ENCODE data around the gene ATE1. TPM values are rescaled to one million over a fixed set of nuclear protein-coding genes. Genes with fewer than 3 reads are reported as not detected.

The ATE1 gene
- total and polyA plus RNA-seq, 10 of the 15 experiments (the other 5 are each of a cell fraction or from before 2014, with no cell fraction given): 4.3 to 22.7 (median 15.9) TPM

- H3K4me2 ChIP-seq (ENCODE audit: control insufficient read depth, insufficient read depth): no peak overlapping the region
- no peaks in the 10 kb centered on the region for H4K20me1 ChIP-seq (ENCODE audit: control insufficient read depth, insufficient read depth)
- peaks cover 5% of the 10 kb centered on the region for H3K4me1 ChIP-seq (ENCODE audit: control insufficient read depth, insufficient read depth, low read length)
- FAIRE-seq (no peak), ATAC-seq (no peak), DNase-seq (ENCODE audit: low read depth, low spot score) (no peak)
- no peak overlapping the region for H2AFZ ChIP-seq (ENCODE audit: control insufficient read depth, low read depth, low read length)
- ChIA-PET SMC1A (ENCODE audit: uncharacterized antibody, unreplicated experiment) (interaction anchor here (1.0 kb wide), 1 partner anchor 41 kb away, joined by 3 read pairs; no protein-coding TSS in a partner anchor), POLR2A (interaction anchor here (0.6 to 0.9 kb wide), 3 partner anchors 27 to 659 kb away, joined by 4 to 6 read pairs (median 5); no protein-coding TSS in a partner anchor), RAD21 (ENCODE audit: unreplicated experiment) (no interaction called here), CTCF (interaction anchor here (1.0 to 1.9 kb wide), 3 partner anchors 9 to 82 kb away, joined by 4 to 11 read pairs (median 6); no protein-coding TSS in a partner anchor)
- no peak overlapping the region for H3K27ac ChIP-seq (ENCODE audit: control insufficient read depth, insufficient read depth)
- H3K36me3 ChIP-seq (ENCODE audit: control insufficient read depth in 2 of 2, insufficient read depth in 2 of 2, low read length in 1 of 2): no peaks in the 10 kb centered on the region
- no peak overlapping the region for H3K4me3 ChIP-seq
- no peaks in the 10 kb centered on the region for H3K27me3 ChIP-seq (replicated peaks in 1 of 2; ENCODE audit: control insufficient read depth in 2 of 2, insufficient read depth in 2 of 2, low read length in 1 of 2)
- TF ChIP-seq SP1 (IDR thresholded peaks at IDR 0.05; ENCODE audit: low read depth, low read length) (no peak), IKZF2 (IDR thresholded peaks at IDR 0.05) (no peak), LARP7 (IDR thresholded peaks at IDR 0.05) (no peak), TAF1 (IDR thresholded peaks at IDR 0.05; ENCODE audit: borderline replicate concordance, low read depth, low read length) (no peak), SPI1 (IDR thresholded peaks at IDR 0.05; ENCODE audit: borderline replicate concordance, insufficient read depth, low read depth, low read length) (no peak), RFX5 (IDR thresholded peaks at IDR 0.05; ENCODE audit: low read depth, low read length) (no peak)
- no TSS peak for BruUV-seq (replicated peaks)
- in situ Hi-C loops (cut with MboI): no loop called here
- no peaks in the 10 kb centered on the region for H3K9me3 ChIP-seq (replicated peaks; ENCODE audit: control insufficient read depth, insufficient read depth, low read length)
- 28% methylated on average over 2 of the region's 2 CpGs for WGBS (ENCODE audit: insufficient coverage, insufficient replicate concordance, low lambda C conversion rate, missing lambda C conversion rate)
- H3K79me2 ChIP-seq (ENCODE audit: control insufficient read depth, insufficient read depth, low read length): no peaks in the 10 kb centered on the region
- H3K9ac ChIP-seq (ENCODE audit: control insufficient read depth, insufficient read depth, low read length): no peak overlapping the region
- intact Hi-C loops (cut with micrococcal nuclease; ENCODE audit: unreplicated experiment): no loop called here
These were observed 109.2 kb downstream of the ATE1 start for GRCh38 chr10:121818599-121818998.

DNA sequence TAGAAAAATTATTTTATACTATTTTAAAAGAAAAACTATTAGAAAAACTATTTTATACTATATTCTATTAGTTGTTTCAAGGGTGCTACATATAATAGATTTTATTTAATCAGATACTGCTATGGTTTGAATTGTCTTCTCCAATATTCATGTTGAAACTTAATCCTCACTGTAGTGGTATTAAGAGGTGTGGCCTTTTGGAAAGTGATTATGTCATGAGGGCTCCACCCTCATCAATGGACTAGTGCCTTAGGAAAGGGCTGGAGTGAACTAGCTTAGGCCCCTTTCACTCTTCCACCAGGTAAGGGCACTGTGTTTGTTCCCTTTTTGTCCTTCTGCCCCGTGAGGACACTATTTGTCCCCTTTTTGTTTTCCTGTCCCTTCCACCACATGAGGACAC is 111.6 kb downstream of the ATE1 start:
- intact Hi-C loops (cut with micrococcal nuclease; ENCODE audit: unreplicated experiment): no loop called here
- no TSS peak for BruUV-seq (replicated peaks)
- Histone ChIP-seq H3K79me2 (ENCODE audit: control insufficient read depth, insufficient read depth, low read length) (no peaks in the 10 kb centered on the region), H3K27me3 (replicated peaks in 1 of 2; ENCODE audit: control insufficient read depth in 2 of 2, insufficient read depth in 2 of 2, low read length in 1 of 2) (no peaks in the 10 kb centered on the region), H3K27ac (ENCODE audit: control insufficient read depth, insufficient read depth) (no peak overlapping the region), H4K20me1 (ENCODE audit: control insufficient read depth, insufficient read depth) (no peaks in the 10 kb centered on the region), H3K9ac (ENCODE audit: control insufficient read depth, insufficient read depth, low read length) (no peak overlapping the region), H3K36me3 (ENCODE audit: control insufficient read depth in 2 of 2, insufficient read depth in 2 of 2, low read length in 1 of 2) (no peaks in the 10 kb centered on the region), H2AFZ (ENCODE audit: control insufficient read depth, low read depth, low read length) (no peak overlapping the region), H3K4me1 (ENCODE audit: control insufficient read depth, insufficient read depth, low read length) (no peaks in the 10 kb centered on the region), H3K4me2 (ENCODE audit: control insufficient read depth, insufficient read depth) (no peak overlapping the region), H3K9me3 (replicated peaks; ENCODE audit: control insufficient read depth, insufficient read depth, low read length) (no peaks in the 10 kb centered on the region), H3K4me3 (no peak overlapping the region)
- ATAC-seq (no peak), DNase-seq (ENCODE audit: low read depth, low spot score) (no peak), FAIRE-seq (no peak)
- in situ Hi-C loops (cut with MboI): no loop called here
- POLR2A ChIA-PET: no interaction called here
- CTCF ChIA-PET: interaction anchor here (5.5 kb wide), 1 partner anchor 8 kb away, joined by 29 read pairs; no protein-coding TSS in a partner anchor
- RAD21 ChIA-PET (ENCODE audit: unreplicated experiment): no interaction called here
- WGBS (ENCODE audit: insufficient coverage, insufficient replicate concordance, low lambda C conversion rate, missing lambda C conversion rate): 100% methylated on average over 1 of the region's 1 CpG
- SMC1A ChIA-PET (ENCODE audit: uncharacterized antibody, unreplicated experiment): no interaction called here
- TF ChIP-seq E2F8 (IDR thresholded peaks at IDR 0.05; ENCODE audit: low read depth, partially characterized antibody) (no peak), SUPT20H (IDR thresholded peaks at IDR 0.05; ENCODE audit: borderline replicate concordance, control insufficient read depth, low read depth, low read length) (no peak), ATF2 (IDR thresholded peaks at IDR 0.05; ENCODE audit: low read length) (no peak)

Data from GM12878 (cell line).